Common myeloid progenitor, CD34-positive (primary cell): ENCODE results near the gene RNASE12.

Source experiments
- CTCF ChIA-PET: fragments of 350-600 bp; sonication (Branson Sonifier 250); formaldehyde crosslinking; loops from one replicate; lab custom pipeline; 2021; ENCODE audit warnings: antibody characterized with exemption; lab: Charles Lee
- POLR2A ChIA-PET: fragments of 350-600 bp; sonication (Branson Sonifier 250); formaldehyde crosslinking; loops from one replicate; lab custom pipeline; 2021; ENCODE audit warnings: antibody characterized with exemption; lab: Charles Lee
- DNase-seq, 3 donors: peaks; one replicate each; pipeline versions ENCODE4 v3.0.0 to v3.0.0-alpha.2; 2013
- H3K27ac ChIP-seq, 2 experiments: 1 replicate in 1 of 2; 2 replicates in 1 of 2; pipeline ENCODE4 v1.7.0; 2013; ENCODE audit warnings: inconsistent platforms in 2 of 2, low read length in 2 of 2, mild to moderate bottlenecking in 2 of 2, low read depth in 1 of 2, moderate library complexity in 1 of 2; ENCODE audit not compliant: severe bottlenecking in 2 of 2, insufficient read depth in 1 of 2, poor library complexity in 1 of 2
- H3K27me3 ChIP-seq, 5 experiments: replicated peaks in 2 of 5; 1 replicate in 3 of 5; 2 replicates in 2 of 5; pipeline versions ENCODE4 v1.6.1 to v1.7.0; 2013; ENCODE audit warnings: low read length in 4 of 5, mild to moderate bottlenecking in 2 of 5, moderate library complexity in 2 of 5, inconsistent platforms in 1 of 5; ENCODE audit not compliant: insufficient read depth in 5 of 5, control insufficient read depth in 4 of 5
- H3K36me3 ChIP-seq, 4 experiments: 1 replicate in 2 of 4; 2 replicates in 2 of 4; pipeline versions ENCODE4 v1.6.1 to v1.7.0; 2013; ENCODE audit warnings: low read length in 3 of 4, control low read depth in 1 of 4, mild to moderate bottlenecking in 1 of 4; ENCODE audit not compliant: control insufficient read depth in 4 of 4, insufficient read depth in 4 of 4
- H3K4me1 ChIP-seq, 4 experiments: 1 replicate in 3 of 4; 2 replicates in 1 of 4; pipeline versions ENCODE4 v1.6.1 to v1.7.1; 2013; ENCODE audit warnings: low read length in 3 of 4, mild to moderate bottlenecking in 3 of 4, control low read depth in 1 of 4, inconsistent platforms in 1 of 4, moderate library complexity in 1 of 4; ENCODE audit not compliant: control insufficient read depth in 4 of 4, insufficient read depth in 4 of 4; ENCODE audit errors: control extremely low read depth in 1 of 4
- H3K4me3 ChIP-seq, 7 experiments: 1 replicate in 4 of 7; 2 replicates in 3 of 7; pipeline versions ENCODE4 v1.5.1 to v1.7.0; 2013; ENCODE audit warnings: mild to moderate bottlenecking in 7 of 7, low read length in 6 of 7, moderate library complexity in 6 of 7, inconsistent platforms in 2 of 7, low read depth in 2 of 7, control low read depth in 1 of 7; ENCODE audit not compliant: insufficient read depth in 4 of 7, control insufficient read depth in 1 of 7; ENCODE audit errors: extremely low read depth in 1 of 7
- H3K9me3 ChIP-seq, 5 experiments: 1 replicate in 4 of 5; 2 replicates in 1 of 5; pipeline versions ENCODE4 v1.6.1 to v1.7.1; 2013; ENCODE audit warnings: low read length in 4 of 5, mild to moderate bottlenecking in 2 of 5, inconsistent platforms in 1 of 5, low read depth in 1 of 5, moderate library complexity in 1 of 5; ENCODE audit not compliant: control insufficient read depth in 4 of 5, insufficient read depth in 2 of 5; ENCODE audit errors: control extremely low read depth in 1 of 5
- WGBS: methylation state at CpG from one replicate; pipeline ENCODE4 v1.1.5; 2013; ENCODE audit not compliant: insufficient coverage; 5-methylcytosine and 5-hydroxymethylcytosine counted together

RNASE12 gene

DNA sequence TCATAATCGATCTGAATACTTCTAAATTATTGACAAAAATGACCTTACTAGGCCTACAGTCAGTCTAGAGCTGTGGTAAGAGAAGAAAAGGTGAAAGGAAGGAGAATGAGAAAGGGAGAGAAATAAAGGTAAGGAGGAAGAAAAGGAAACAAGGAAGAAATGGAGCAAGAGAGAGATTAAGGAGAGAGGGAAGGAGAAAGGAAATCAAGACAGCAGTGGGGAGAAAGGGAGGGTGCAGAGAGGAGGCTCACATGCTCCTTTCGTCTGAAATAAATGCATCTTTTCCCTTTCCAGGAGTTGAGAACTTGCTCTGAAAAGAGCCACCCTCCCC lies 34.0 kb downstream of the RNASE12 start:
- no CpG with 5 or more reads among the region's 2 CpGs for WGBS
- no peaks in the 10 kb centered on the region for H3K36me3 ChIP-seq
- no peak overlapping the region for H3K4me3 ChIP-seq
- no peaks in the 10 kb centered on the region for H3K27me3 ChIP-seq
- POLR2A ChIA-PET, result no interaction called here
- no peaks in the 10 kb centered on the region for H3K9me3 ChIP-seq
- CTCF ChIA-PET, result interaction anchor here (1.5 to 2.7 kb wide), 2 partner anchors 10 to 50 kb away, joined by 4 to 6 read pairs; no protein-coding TSS in a partner anchor
- DNase-seq, result no peak
- H3K27ac ChIP-seq, result no peak overlapping the region
- H3K4me1 ChIP-seq, result peaks cover 0 to 2% (median 0%) of the 10 kb centered on the region in 4 experiments

- H3K27ac ChIP-seq, result no peak overlapping the region
- H3K9me3 ChIP-seq, result no peaks in the 10 kb centered on the region
- WGBS, result 94% methylated on average over 2 of the region's 11 CpGs
- CTCF ChIA-PET, result interaction anchor here (1.5 to 2.7 kb wide), 2 partner anchors 10 to 50 kb away, joined by 4 to 6 read pairs; no protein-coding TSS in a partner anchor
- peak in 1 of 3 donors; percentile 28 for DNase-seq
- peaks cover 0 to 2% (median 0%) of the 10 kb centered on the region in 4 experiments for H3K4me1 ChIP-seq
- POLR2A ChIA-PET, result no interaction called here
- H3K27me3 ChIP-seq, result no peaks in the 10 kb centered on the region
- H3K36me3 ChIP-seq, result no peaks in the 10 kb centered on the region
- no peak overlapping the region for H3K4me3 ChIP-seq
Measured at GRCh38 chr14:20556500-20557211, 34.5 kb downstream of the RNASE12 start.

DNA sequence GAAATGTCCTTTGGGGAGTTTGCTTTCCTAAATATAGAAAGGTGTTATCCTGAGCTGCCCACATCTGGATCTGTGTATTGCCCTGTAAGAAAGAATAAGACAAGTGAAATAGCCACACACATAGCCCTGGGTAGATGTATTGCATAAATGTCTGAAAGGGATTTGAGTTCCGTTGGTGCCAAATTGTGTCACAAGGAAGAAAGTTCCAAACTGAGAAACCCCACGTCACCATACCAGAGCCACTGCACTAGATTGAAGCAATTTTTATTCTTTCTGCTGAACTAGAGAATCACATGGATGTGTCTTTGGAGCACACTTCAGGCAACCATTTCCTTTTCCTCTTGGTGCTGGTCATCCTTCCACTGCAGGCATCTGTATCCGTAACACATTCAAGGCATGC lies 35.3 kb downstream of the RNASE12 start:
- Histone ChIP-seq H3K27me3 (no peaks in the 10 kb centered on the region), H3K4me1 (peaks cover 0 to 2% (median 0%) of the 10 kb centered on the region in 4 experiments), H3K4me3 (no peak overlapping the region), H3K9me3 (no peaks in the 10 kb centered on the region), H3K36me3 (no peaks in the 10 kb centered on the region), H3K27ac (no peak overlapping the region)
- WGBS, result 100% methylated on average over 2 of the region's 3 CpGs
- ChIA-PET CTCF (interaction anchor here (1.5 to 2.7 kb wide), 2 partner anchors 9 to 51 kb away, joined by 4 to 6 read pairs; no protein-coding TSS in a partner anchor), POLR2A (no interaction called here)
- DNase-seq, result no peak

- H3K9me3 ChIP-seq, result no peaks in the 10 kb centered on the region
- no peaks in the 10 kb centered on the region for H3K36me3 ChIP-seq
- ChIA-PET POLR2A (interaction anchor here (0.7 kb wide), 1 partner anchor 22 kb away, joined by 3 read pairs; no protein-coding TSS in a partner anchor), CTCF (interaction anchor here (0.6 kb wide), 1 partner anchor 166 kb away, joined by 3 read pairs; no protein-coding TSS in a partner anchor)
- H3K27me3 ChIP-seq, result no peaks in the 10 kb centered on the region
- H3K4me1 ChIP-seq, result peaks cover 0 to 2% (median 0%) of the 10 kb centered on the region in 4 experiments
- no peak overlapping the region for H3K4me3 ChIP-seq
- H3K27ac ChIP-seq, result no peak overlapping the region
- no peak for DNase-seq
Measured at GRCh38 chr14:20553024-20553423, 38.2 kb downstream of the RNASE12 start.

GRCh38 chr14:20551606-20552005 lies 39.6 kb downstream of the RNASE12 start:
- 100% methylated on average over 2 of the region's 3 CpGs for WGBS
- H3K4me3 ChIP-seq, result no peak overlapping the region
- POLR2A ChIA-PET, result no interaction called here
- no peaks in the 10 kb centered on the region for H3K36me3 ChIP-seq
- H3K4me1 ChIP-seq, result no peaks in the 10 kb centered on the region
- CTCF ChIA-PET, result interaction anchor here (0.9 kb wide), 1 partner anchor 39 kb away, joined by 3 read pairs; the partner anchor contains the start of gene RNASE12
- DNase-seq, result no peak
- no peaks in the 10 kb centered on the region for H3K27me3 ChIP-seq
- no peaks in the 10 kb centered on the region for H3K9me3 ChIP-seq
- no peak overlapping the region for H3K27ac ChIP-seq

DNA sequence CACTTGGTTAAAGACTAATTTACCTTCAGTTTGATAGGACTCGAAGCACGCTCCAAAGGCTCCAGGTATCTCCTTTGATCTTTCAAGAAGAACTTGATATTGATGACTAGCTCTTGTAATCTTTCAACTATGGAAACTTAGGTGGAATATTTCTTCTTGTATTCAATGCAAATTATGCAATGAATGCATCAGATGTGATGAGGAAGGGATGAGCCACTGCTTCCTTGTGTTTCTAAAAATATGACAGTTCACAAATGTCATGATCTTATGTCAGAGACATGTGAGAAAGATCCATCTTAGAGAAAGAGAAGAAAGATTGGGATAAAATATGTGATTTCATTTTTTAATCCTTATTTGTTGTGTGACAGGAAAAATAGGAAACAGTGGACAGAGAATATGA lies 40.2 kb downstream of the RNASE12 start:
- no peaks in the 10 kb centered on the region for H3K36me3 ChIP-seq
- ChIA-PET CTCF (interaction anchor here (0.9 kb wide), 1 partner anchor 40 kb away, joined by 3 read pairs; the partner anchor contains the start of gene RNASE12), POLR2A (no interaction called here)
- no peak for DNase-seq
- WGBS, result no CpG with 5 or more reads among the region's 2 CpGs
- no peaks in the 10 kb centered on the region for H3K4me1 ChIP-seq
- no peaks in the 10 kb centered on the region for H3K9me3 ChIP-seq
- no peak overlapping the region for H3K27ac ChIP-seq
- no peaks in the 10 kb centered on the region for H3K27me3 ChIP-seq
- no peak overlapping the region for H3K4me3 ChIP-seq

GRCh38 chr14:20548414-20549158 lies 42.6 kb downstream of the RNASE12 start:
- no peaks in the 10 kb centered on the region for H3K27me3 ChIP-seq
- no peaks in the 10 kb centered on the region for H3K36me3 ChIP-seq
- DNase-seq, result no peak
- no peak overlapping the region for H3K4me3 ChIP-seq
- H3K9me3 ChIP-seq, result no peaks in the 10 kb centered on the region
- POLR2A ChIA-PET, result no interaction called here
- WGBS, result 96% methylated on average over 10 of the region's 10 CpGs
- CTCF ChIA-PET, result interaction anchor here (1.0 to 1.9 kb wide), 2 partner anchors 10 to 18 kb away, joined by 4 to 6 read pairs; no protein-coding TSS in a partner anchor
- H3K27ac ChIP-seq, result no peak overlapping the region
- no peaks in the 10 kb centered on the region for H3K4me1 ChIP-seq
